ENCODE measurements around the gene MAX. TPM values are rescaled to one million over a fixed set of nuclear protein-coding genes. Genes with fewer than 3 reads are reported as not detected.
A peak's percentile ranks its signal among the peaks of the same experiment; 100 is the strongest.

Gene MAX
- total RNA-seq, 1 experiment from 2014 or later, result 83.6 TPM

DNA sequence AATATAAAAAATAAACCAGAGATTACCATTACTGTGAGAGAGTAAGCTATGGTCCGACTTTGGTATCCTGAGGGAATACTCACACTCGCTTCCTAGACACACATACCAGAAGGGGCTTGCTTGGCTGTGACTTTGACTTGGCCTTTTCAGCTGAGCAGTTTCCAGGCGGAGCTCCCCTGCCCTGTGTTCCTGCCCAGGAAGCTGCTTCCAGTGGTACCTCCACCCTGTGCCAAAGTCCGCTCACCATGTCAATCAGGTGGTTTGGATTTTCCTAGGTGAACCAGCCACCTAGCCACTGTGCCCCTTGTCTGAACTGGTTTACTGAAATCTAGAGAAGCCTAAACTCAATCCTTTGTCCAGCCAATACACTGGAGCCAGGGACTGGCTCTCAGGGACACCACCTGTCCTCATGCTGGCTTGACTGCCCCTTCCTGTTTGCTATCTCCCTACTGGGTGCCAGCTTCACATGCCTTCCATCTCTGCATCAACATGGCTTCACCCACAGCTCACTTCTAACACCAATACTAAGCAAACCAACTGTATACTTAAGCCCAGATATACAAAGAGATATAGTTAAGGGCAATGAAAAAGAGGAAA, 28.6 kb downstream of the MAX start:
- peaks cover 23% of the 10 kb centered on the region for H3K36me3 Mint-ChIP-seq (ENCODE audit: insufficient read depth, unreplicated experiment)
- H3K4me1 Mint-ChIP-seq (ENCODE audit: low read depth, unreplicated experiment), result peaks cover 12% of the 10 kb centered on the region
- intact Hi-C loops (cut with micrococcal nuclease; ENCODE audit: unreplicated experiment), result no loop called here
- DNase-seq, result no peak
- H3K4me3 Mint-ChIP-seq (ENCODE audit: low read depth, unreplicated experiment), result no peak overlapping the region
- TF ChIP-seq, protein P1, sequence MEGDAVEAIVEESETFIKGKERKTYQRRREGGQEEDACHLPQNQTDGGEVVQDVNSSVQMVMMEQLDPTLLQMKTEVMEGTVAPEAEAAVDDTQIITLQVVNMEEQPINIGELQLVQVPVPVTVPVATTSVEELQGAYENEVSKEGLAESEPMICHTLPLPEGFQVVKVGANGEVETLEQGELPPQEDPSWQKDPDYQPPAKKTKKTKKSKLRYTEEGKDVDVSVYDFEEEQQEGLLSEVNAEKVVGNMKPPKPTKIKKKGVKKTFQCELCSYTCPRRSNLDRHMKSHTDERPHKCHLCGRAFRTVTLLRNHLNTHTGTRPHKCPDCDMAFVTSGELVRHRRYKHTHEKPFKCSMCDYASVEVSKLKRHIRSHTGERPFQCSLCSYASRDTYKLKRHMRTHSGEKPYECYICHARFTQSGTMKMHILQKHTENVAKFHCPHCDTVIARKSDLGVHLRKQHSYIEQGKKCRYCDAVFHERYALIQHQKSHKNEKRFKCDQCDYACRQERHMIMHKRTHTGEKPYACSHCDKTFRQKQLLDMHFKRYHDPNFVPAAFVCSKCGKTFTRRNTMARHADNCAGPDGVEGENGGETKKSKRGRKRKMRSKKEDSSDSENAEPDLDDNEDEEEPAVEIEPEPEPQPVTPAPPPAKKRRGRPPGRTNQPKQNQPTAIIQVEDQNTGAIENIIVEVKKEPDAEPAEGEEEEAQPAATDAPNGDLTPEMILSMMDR (IDR thresholded peaks at IDR 0.05; ENCODE audit: unreplicated experiment), result no peak
- BruUV-seq (replicated peaks), result no TSS peak
- H3K9me3 Mint-ChIP-seq (ENCODE audit: low read depth, unreplicated experiment), result no peaks in the 10 kb centered on the region
- peak overlapping the region; percentile 41 for H3K27ac Mint-ChIP-seq (ENCODE audit: unreplicated experiment)
- CTCF ChIA-PET, result interaction anchor here (0.6 kb wide), 1 partner anchor 33 kb away, joined by 3 read pairs; no protein-coding TSS in a partner anchor
- H3K27me3 Mint-ChIP-seq (ENCODE audit: unreplicated experiment), result no peaks in the 10 kb centered on the region

DNA sequence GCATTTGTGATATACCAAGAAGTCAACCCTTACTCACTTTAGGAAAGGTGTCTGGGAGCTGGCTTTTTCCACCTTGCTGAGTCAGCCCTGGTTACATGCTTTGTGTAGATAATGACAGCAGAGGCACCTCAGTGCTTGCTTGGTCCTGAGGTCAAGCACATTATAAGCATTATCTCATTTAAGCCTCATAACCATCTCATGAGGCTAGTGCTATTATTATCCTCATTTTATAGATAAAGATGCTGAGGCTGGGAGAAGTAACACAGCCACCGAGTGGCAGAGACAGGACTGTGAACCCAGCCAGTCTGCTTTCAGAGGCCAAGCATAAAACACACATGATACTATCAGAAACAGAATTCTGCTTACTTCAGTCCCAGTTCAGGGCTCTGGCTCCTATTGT, 29.4 kb downstream of the MAX start:
- no peak for DNase-seq
- H3K4me1 Mint-ChIP-seq (ENCODE audit: low read depth, unreplicated experiment), result peaks cover 12% of the 10 kb centered on the region
- H3K36me3 Mint-ChIP-seq (ENCODE audit: insufficient read depth, unreplicated experiment), result peaks cover 25% of the 10 kb centered on the region
- intact Hi-C loops (cut with micrococcal nuclease; ENCODE audit: unreplicated experiment), result no loop called here
- H3K27ac Mint-ChIP-seq (ENCODE audit: unreplicated experiment), result no peak overlapping the region
- CTCF ChIA-PET, result no interaction called here
- no peaks in the 10 kb centered on the region for H3K27me3 Mint-ChIP-seq (ENCODE audit: unreplicated experiment)
- BruUV-seq (replicated peaks), result no TSS peak
- TF ChIP-seq, protein P1 (IDR thresholded peaks at IDR 0.05; ENCODE audit: unreplicated experiment), result no peak
- H3K9me3 Mint-ChIP-seq (ENCODE audit: low read depth, unreplicated experiment), result no peaks in the 10 kb centered on the region
- H3K4me3 Mint-ChIP-seq (ENCODE audit: low read depth, unreplicated experiment), result no peak overlapping the region

DNA sequence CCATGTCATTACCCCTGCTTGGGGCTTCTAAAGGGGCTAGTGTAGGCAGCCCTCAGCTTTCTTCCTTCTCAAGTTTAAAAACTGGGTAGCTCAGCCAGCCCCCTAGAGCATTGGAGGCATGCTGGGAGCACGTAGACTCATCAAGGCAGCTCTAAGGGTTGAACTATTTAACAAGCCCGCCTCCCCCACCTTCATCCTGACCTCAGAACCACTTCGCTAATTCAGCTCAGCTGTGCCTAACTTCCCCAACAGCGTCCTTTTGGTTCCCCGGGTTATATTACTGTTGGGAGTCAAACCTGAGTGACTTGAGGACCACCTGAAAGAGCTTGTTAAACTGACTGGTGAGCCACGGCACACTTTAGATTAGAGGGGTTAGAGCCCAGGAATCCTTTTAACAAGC, 30.1 kb downstream of the MAX start:
- no TSS peak for BruUV-seq (replicated peaks)
- peaks cover 12% of the 10 kb centered on the region for H3K4me1 Mint-ChIP-seq (ENCODE audit: low read depth, unreplicated experiment)
- H3K4me3 Mint-ChIP-seq (ENCODE audit: low read depth, unreplicated experiment), result no peak overlapping the region
- H3K9me3 Mint-ChIP-seq (ENCODE audit: low read depth, unreplicated experiment), result no peaks in the 10 kb centered on the region
- peaks cover 25% of the 10 kb centered on the region for H3K36me3 Mint-ChIP-seq (ENCODE audit: insufficient read depth, unreplicated experiment)
- TF ChIP-seq, protein P1 (IDR thresholded peaks at IDR 0.05; ENCODE audit: unreplicated experiment), result no peak
- CTCF ChIA-PET, result no interaction called here
- no peaks in the 10 kb centered on the region for H3K27me3 Mint-ChIP-seq (ENCODE audit: unreplicated experiment)
- no peak for DNase-seq
- intact Hi-C loops (cut with micrococcal nuclease; ENCODE audit: unreplicated experiment), result no loop called here
- H3K27ac Mint-ChIP-seq (ENCODE audit: unreplicated experiment), result no peak overlapping the region

DNA sequence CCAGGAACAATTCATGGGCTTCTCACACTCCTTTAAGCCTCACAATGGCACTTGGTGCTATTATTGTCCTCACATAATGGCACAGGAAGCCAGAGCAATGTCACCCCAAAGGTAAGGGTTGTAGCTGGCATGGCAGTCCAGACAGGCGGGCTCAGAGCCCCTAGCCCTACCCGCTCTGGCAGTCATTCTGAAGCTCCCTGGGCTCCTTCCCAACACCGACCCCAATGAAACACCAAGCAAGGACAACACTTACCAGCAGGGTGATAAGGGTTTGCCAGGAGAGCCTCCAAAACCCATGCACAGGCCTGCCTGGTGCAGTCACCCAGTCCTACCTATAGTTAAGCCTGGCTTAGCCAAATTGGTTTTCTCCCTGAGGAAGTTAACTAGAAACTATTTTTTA, 30.8 kb downstream of the MAX start:
- TF ChIP-seq, protein P1 (IDR thresholded peaks at IDR 0.05; ENCODE audit: unreplicated experiment), result no peak
- no peak overlapping the region for H3K4me3 Mint-ChIP-seq (ENCODE audit: low read depth, unreplicated experiment)
- no peak for DNase-seq
- CTCF ChIA-PET, result interaction anchor here (2.1 kb wide), 1 partner anchor 31 kb away, joined by 8 read pairs; the partner anchor contains the start of gene MAX
- H3K27ac Mint-ChIP-seq (ENCODE audit: unreplicated experiment), result no peak overlapping the region
- no peaks in the 10 kb centered on the region for H3K27me3 Mint-ChIP-seq (ENCODE audit: unreplicated experiment)
- BruUV-seq (replicated peaks), result no TSS peak
- H3K4me1 Mint-ChIP-seq (ENCODE audit: low read depth, unreplicated experiment), result peaks cover 12% of the 10 kb centered on the region
- intact Hi-C loops (cut with micrococcal nuclease; ENCODE audit: unreplicated experiment), result no loop called here
- no peaks in the 10 kb centered on the region for H3K9me3 Mint-ChIP-seq (ENCODE audit: low read depth, unreplicated experiment)
- peaks cover 25% of the 10 kb centered on the region for H3K36me3 Mint-ChIP-seq (ENCODE audit: insufficient read depth, unreplicated experiment)
